GM18909 (cell line): ENCODE results near the gene CCND1.
"Not testable (repeated sequence)": the region's sequence is repeated elsewhere in the genome, so short reads cannot be mapped to it uniquely, and the experiment has no call there.

Experiments
- ATAC-seq: cut with Tn5 transposase; IDR thresholded peaks from one replicate; pipeline ENCODE4 v1.9.1; 2021; ENCODE audit warnings: mild to moderate bottlenecking; ENCODE audit not compliant: unreplicated experiment, poor library complexity

CCND1 gene

DNA sequence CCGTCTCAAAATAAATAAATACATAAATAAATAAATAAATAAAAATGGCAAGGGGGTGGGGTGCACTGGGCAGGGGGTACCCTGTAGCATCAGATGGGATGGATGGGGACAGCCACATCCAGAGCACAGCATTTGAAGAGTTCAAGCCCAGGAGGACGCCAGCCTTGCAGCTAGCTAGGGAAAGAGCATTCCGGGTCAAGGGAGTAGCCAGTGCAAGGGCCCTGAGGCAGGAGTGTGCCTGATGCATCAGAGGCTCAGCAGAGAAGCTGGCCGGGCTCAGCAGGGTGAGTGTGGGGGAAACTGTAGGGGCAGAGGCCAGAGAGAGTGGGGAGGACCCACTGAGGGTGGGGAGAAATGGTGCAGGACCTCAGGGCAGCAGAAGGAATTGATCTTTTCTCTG lies 23.7 kb upstream of the CCND1 start:
- no peak for ATAC-seq

DNA sequence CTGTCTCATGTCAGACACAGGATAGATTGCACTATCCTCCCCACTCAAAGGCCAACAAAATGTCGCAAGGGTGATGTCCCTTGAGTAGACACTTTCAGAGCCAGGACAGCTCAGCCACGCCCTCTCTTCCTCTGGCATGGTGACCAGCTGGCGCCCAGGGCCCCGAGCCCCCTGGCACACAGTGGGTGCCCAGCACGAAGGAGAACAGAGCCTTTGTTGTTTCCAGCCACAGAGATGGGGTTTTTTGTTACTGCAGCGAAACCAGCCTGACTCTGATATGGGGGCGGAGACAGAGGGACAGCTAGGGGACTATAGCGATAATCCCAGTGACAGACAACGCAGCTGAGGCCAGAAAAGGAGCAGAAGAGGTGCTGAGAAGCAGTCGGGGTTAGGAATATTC lies 23.3 kb upstream of the CCND1 start:
- ATAC-seq, result no peak

DNA sequence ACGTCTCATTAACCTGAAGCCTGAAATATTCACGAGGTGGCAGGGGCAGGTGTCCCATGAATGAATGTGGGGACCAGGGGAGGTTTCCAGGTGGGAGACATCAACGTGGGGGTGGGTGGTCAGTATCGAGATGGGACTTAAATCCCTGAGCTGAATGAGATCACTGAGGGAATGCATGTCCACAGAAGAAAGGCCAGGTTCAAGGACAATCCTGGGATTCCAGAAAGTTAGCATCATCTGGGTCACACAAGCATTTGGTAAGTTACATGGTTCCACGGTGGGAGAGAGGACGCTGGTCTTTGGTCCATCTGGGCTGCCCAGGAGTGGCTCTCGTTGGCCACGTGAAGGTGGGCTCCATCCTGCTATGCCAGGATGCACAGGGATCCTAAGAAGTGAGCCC lies 22.7 kb upstream of the CCND1 start:
- ATAC-seq, result no peak

DNA sequence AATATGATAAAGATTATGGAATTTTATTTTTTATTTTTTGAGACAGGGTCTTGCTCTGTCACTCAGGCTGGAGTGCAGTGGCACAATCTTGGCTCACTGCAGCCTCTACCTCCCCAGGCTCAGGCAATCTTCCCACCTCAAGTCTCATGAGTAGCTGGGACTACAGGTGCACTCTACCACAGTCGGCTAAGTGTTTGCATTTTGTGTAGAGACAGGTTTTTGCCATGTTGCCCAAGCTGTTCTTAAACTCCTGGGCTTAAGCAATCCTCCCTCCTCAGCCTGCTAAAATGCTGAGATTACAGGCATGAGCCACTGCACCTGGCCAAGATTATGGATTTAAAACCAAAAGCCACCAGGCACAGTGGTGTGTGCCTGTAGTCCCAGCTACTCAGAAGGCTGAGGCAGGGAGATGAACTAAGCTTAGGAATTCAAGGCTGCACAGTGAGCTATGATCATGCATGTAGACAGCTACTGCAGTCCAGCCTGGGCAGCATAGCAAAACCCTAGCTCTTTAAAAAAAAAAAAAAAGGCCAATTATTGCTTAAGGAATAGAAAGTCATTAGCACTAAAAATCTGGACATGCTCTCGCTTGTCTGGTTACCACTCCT lies 20.2 kb upstream of the CCND1 start:
- no peak for ATAC-seq

DNA sequence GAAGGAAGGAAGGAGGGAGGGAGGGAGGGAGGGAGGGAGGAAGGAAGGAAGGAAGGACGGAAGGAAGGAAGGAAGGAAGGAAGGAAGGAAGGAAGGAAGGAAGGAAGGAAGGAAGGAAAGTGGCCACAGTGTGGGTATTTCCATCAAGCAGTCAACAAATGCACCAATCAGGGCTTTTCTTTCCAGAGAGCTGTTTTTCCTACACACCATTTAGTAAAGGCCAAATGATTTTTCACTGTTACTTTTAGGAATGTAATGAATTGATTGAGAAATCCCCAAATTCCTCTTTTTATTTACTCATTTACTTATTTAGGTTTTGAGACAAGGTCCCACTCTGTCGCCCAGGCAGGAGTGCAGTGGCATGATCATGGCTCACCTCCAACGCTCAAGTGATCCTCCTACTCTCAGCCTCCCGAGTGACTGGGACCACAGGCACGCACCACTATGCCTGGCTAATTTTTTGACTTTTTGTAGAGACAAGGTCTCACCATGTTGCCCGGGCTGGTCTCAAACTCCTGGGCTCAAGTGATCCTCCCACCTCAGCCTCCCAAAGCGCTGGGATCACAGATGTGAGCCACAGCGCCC lies 18.8 kb upstream of the CCND1 start:
- not testable (repeated sequence) for ATAC-seq

DNA sequence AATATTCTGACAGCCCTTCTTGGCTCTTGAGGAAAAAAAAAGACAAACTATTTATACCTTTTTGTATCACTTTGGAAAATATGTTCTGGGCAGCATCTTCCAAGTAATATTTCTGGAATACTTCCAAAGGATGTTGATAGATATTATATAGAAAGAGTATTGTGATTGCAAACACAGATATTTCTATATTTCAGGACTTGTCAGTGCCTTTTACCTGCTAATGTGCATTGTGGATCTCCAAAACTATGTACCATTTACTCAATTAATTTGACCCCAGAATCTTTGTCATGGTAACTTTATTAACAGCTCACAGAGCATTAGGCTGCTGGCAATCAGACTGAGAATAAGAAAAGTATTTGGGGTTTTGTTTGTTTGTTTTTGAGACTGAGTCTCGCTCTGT lies 16.7 kb upstream of the CCND1 start:
- ATAC-seq, result no peak

DNA sequence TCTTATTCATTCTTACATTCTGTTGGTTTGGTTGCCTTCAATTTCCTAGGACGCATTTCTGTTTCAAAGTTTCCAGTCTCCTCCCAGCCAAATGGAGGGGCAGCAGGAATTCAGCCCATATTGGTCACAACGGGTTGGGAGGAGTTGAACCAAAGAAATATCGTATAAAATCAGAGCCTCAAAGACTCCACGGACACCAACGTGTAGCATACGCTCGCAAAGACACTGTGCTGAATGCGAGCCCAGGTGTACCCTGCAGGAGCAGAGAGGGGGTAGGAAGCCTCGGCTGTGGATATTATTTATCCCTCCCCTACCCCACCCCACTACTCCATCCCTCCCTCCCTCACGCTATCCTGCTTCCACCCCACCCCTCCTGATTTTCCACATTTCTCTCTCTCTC lies 15.5 kb upstream of the CCND1 start:
- no peak for ATAC-seq

DNA sequence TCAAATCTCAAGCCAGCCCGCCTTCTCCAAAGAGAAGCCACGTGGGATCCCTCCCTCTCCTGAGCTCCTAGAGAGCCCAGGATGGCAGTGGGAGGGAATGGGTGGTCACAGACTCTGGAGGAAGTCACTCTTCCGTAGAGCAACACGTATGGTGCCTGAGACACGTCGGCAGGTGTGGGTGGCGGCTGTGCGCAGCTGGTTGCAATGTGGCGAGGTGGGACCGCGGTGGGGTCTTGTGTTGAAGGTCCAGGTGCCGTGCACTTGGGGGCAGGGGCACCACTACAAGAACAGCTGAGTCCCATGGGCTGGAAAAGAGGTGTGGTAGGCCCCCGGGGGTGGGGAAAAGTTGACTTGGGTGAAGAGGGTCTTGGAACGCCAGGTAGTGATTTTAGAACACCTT lies 13.4 kb upstream of the CCND1 start:
- no peak for ATAC-seq

DNA sequence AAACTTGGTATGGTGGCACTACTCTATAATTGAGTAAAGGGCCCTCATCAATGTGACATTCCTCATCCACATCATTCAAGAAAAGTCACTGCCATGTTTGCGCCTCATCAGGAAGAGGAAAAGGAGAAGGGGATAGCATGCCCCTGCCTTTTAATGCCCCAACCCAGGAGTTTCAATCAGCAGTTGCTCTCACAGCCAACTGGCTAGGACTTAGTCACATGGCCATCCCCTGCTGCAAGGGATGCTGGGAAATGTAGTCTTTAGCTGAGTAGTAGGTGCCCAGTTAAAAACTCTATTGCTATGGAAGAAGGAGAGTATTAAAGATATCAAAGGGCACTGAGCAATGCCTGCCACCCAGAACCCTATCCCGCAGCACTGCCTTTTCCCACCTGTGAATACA lies 10.9 kb upstream of the CCND1 start:
- ATAC-seq, result no peak

DNA sequence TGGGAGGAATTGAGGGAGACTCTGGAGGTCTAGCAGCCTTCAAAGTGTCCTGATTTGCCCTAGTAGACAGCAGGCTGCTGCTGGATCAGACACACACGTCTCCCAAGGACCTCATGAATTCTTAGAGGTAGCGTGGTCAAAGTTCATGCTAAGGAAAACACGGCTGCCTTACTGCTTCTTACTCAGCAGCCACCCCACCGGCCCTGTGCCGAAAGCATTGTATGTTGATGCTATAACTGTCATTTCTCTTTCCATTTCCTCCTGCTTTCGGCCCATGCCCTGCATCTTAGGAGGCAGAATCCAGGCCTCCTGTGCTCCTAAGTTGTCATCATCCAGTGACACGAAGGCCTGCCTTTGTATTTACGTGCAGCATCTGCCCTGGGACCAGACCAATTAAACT lies 10.5 kb upstream of the CCND1 start:
- no peak for ATAC-seq

DNA sequence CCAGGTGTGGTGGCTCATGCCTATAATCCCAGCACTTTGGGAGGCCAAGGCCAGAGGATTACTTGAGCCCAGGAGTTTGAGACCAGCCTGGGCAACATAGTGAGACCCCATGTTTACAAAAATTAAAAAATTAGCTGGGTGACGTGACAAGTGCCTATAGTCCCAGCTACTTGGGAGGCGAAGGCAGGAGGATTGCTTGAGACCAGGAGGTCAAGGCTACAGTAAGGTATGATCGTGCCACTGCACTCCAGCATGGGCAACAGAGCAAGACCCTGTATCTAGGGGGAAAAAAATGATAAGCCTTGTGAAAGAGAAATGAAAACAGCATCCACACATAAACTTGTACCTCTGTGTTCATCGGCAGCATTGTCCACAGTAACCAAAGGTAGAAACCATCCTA lies 8.1 kb upstream of the CCND1 start:
- ATAC-seq, result no peak

DNA sequence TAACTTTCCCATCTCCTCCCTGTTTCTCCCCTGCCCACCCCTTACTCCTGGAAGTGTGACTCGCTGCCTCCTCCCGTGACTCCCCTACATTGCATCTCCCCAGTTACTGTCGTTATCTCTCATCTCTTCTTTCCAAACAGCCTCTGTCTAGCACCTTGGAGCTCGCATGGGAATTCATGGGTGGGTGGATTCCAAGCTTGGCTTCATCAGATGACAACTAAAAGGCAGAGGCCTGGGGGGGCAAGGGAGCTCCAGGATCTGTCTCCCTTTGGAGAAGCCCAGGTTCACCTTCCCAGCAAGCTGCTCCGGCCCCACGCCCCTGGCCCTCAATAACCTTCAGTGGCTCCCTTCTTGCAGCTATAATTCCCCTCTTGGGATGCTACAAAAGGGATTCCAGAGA lies 6.9 kb upstream of the CCND1 start:
- no peak for ATAC-seq

DNA sequence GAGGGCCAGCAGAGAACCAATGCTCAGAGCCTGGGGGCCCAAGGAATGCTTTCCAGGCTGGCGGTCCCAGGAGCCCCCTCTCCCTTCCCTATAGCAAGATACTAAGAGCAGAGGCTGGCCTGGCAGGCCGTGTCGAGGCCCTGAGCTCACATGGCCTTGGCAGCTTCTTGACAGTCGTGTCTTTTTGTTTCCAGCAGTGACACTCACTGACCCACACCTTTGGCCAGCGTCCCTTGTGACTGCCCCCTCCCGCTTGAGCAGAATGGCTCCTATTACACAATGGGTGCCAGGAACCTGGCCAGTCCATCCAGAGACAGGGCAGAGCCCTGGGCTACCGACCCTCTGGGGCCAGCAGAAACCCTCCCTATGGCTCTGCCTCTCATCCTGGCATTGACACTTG lies 6.4 kb upstream of the CCND1 start:
- ATAC-seq, result no peak

DNA sequence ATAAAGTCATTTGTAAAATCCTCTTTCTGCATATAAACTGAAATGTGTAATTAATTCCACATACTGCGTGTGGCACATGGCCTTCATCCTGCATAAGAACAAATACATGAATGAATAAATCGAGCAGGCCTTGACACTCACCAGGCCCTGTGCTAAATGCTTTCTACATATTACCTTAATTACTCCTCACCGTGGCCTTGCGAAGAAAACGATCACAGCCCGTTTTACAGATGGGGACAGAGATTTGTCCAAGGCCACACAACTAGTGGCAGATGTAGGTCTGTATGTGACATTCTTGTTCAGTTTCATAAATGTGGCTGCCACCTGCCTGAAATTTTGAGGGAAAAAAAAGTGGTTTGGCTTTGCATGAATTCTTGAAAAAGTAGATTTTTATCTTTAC lies 5.8 kb upstream of the CCND1 start:
- ATAC-seq, result no peak

DNA sequence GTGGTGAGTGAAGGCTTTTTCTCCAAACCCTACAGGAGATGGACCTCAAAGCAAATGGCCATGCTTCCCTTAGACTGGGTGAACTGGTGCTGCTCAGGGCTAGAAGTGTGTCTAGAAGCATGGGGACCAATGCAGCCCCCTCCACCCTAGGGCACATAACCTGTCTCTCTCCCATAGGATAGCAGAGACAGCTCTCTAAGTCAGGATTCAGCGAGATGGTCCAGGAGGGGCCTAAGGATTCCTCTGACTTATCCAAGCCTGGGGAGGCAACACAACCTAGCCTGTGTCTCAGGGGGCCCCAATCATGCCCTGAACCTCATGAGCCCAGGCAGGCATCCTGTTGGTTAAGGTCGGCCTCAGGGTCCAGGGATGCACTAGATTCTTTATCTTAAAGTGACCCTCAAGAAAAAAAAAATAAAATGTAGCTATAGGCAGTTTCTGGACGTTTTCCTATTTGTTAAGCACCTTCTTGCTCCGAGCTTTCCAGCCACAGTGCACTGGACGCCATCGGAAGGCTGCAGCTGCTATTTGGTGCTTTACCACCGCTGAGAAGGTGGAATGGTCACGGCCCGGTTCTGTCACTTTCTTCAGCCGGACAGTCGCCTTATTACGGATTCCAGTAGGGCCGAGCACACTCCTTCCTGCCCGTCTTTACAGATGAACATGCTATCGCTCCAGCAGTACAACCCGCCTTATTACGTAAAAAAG lies 5.0 kb upstream of the CCND1 start:
- ATAC-seq, result no peak

DNA sequence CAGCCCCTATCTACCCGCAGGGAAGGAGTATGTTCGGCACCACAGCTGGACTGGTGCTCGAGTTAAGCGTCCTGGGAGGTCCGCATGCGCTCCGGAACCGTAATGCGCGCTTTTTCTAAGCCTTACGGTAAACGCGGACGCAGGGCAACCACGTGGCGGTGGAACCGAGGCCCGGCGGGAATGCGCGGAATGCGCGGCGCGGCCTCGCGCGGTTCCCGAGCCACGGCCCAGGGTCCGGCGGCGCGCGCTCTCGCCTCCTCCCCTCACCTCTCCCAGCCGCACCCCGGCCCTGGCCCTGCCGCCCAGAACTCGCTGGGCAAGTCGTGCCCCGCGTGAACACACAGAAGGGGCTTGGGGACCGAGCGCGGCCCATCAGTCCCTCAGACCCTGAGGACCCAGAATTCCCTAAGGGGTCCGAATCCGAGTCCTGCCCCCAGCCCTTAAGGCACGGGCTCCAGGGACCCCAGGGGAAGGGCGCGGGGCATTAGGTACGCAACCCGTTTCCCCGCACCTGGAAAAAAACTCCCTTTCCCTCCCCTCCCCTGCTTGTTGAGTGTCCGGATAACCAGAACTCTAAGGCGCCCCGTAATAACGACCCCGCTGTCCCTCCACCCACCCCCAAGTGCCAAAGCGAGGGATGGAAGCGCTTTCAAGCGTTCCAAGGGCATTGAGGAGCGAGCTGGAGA lies 4.3 kb upstream of the CCND1 start:
- no peak for ATAC-seq

DNA sequence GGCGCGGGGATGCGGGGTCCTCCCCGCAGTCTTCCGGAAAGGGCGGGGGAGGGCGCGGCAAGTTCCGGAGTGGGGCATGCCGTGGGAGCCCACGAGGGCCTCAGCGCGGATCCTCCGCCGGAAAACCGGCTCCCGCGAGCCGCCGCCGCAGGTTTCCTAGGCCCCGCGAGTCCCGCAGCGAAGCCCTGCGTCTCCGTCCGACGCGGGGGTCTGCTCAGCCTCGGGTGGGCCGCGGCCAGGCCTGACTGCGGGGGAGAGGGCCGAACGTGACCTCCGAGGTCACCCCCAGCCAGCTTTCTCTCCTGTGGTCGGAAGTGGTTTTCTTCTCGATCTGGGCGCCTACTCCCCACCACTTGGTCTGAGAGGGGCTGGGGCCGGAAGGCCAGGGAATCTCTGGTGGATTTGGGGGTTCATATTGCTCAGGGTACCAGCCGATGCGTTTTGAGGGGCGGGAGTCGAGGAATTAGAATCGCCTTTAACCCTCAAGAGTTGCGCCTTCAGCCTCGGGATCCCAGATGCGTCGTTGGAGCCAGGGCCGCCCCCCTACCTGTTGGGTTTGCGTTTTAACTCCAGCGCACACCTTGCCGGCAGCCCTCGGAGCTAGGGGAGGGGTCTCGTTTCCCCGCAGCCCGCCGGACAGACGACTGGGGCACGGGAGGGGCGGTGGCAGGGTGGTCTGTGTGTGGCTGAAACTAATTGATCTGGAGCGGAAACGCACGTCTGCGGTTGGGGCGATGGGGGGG lies 3.6 kb upstream of the CCND1 start:
- ATAC-seq, result no peak

DNA sequence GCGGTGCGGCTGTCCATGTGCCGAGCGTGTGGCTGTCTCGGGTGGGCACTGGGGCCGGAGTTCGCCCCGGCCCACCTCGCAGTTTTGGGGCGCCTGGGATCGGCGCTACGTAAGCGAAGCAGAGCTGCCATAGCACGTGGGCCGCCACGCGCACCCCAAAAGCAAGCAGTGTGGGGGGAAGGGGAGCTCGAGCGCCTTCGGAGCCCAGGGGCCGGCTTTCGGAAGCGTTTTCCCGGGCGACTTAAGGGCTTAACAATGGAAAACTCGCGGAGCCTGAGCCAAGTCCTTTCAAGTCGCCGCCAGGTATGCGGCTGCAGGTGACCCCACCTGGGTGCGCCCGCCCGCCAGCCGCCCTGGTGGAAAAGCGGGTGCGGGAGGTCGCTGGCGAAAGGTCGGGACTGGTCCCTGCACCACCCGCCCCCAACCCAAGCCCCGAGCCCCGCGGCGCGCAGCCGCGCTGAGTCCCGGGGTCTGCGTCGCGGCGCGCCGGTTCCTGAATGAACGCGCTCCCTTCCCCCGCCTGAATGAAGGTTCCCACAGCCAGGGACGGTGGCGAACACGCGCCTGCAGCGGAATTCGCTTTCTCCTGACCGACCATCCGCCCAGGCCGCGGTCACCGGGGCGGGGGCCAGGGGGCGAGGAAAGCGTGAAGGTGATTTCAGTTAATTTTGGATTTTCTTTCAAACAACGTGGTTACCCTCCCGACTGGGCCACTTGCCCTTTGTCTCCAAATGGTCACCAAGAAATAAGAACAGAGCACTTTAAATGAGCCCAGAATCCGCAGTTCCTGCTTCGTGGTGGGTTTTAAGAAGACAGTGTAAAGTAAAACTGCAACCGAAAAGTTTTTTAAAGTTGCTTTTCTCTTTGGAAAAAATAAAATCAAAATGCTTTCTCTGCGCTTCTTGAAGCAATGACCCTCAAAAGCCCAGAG lies 2.8 kb upstream of the CCND1 start:
- no peak for ATAC-seq

DNA sequence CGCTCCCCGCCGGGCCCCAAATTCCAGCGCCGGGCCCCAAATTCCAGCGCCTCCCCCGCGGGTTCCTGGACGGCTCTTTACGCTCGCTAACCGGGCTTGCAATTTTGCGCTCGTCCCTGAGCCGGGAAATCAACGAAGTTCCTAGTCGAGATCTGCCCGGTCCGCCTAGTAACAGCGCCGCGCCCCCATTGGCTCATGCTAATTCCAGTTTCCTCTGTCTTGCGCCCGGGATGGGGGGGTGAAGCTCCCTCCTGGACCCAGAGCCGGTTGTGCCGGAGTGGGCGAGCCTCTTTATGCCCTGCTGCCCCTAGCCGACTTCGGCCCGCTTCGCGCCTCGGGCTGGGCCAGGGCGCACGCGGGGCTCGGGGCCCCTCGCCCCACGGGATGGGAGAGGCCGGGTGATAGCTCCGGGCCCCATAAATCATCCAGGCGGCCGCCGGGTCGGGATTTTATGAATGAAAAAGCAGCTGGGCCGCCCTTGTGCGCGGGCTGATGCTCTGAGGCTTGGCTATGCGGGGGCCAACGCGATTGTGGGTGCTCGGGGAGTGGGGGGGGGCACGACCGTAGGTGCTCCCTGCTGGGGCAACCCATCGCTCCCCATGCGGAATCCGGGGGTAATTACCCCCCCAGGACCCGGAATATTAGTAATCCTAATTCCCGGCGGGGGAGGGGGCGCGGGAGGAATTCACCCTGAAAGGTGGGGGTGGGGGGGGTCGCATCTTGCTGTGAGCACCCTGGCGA lies 1.8 kb upstream of the CCND1 start:
- no peak for ATAC-seq
